Liver (tissue), 9 donors: ENCODE measurements around the gene OBP2A. TPM values are rescaled to one million over a fixed set of nuclear protein-coding genes. Genes with fewer than 3 reads are reported as not detected.

ENCODE experiments used
- DNase-seq: peaks from one replicate; pipeline ENCODE4 v3.0.0-alpha.2; 2017; ENCODE audit warnings: low spot score
- H3K27ac ChIP-seq, 2 donors: one replicate each; pipeline ENCODE4 v1.7.0; 2013; ENCODE audit warnings: inconsistent platforms in 2 of 2, low read length in 2 of 2, control low read depth in 1 of 2, low read depth in 1 of 2, mild to moderate bottlenecking in 1 of 2
- H3K27me3 ChIP-seq, 4 donors: one replicate each; pipeline versions ENCODE4 v1.6.1 to v1.7.0; 2013; ENCODE audit warnings: low read length in 3 of 4, inconsistent platforms in 1 of 4, mild to moderate bottlenecking in 1 of 4, moderate library complexity in 1 of 4; ENCODE audit not compliant: control insufficient read depth in 4 of 4, insufficient read depth in 4 of 4
- H3K36me3 ChIP-seq, 4 donors: one replicate each; pipeline versions ENCODE4 v1.6.1 to v1.7.0; 2013; ENCODE audit warnings: low read length in 3 of 4, mild to moderate bottlenecking in 3 of 4, low read depth in 1 of 4, moderate library complexity in 1 of 4; ENCODE audit not compliant: control insufficient read depth in 4 of 4, insufficient read depth in 3 of 4
- H3K4me1 ChIP-seq, 4 donors: one replicate each; pipeline versions ENCODE4 v1.6.1 to v1.7.0; 2013; ENCODE audit warnings: low read length in 3 of 4, mild to moderate bottlenecking in 3 of 4, moderate library complexity in 1 of 4; ENCODE audit not compliant: control insufficient read depth in 4 of 4, insufficient read depth in 4 of 4
- H3K4me3 ChIP-seq, 3 donors: one replicate each; pipeline versions ENCODE4 v1.6.1 to v1.7.0; 2013; ENCODE audit warnings: low read length in 3 of 3, control low read depth in 1 of 3, low read depth in 1 of 3, mild to moderate bottlenecking in 1 of 3
- H3K9ac ChIP-seq, 2 donors: one replicate each; pipeline ENCODE4 v1.7.0; 2013; ENCODE audit warnings: low read length in 2 of 2, mild to moderate bottlenecking in 2 of 2, moderate library complexity in 2 of 2, control low read depth in 1 of 2, low read depth in 1 of 2
- H3K9me3 ChIP-seq, 4 donors: one replicate each; pipeline versions ENCODE4 v1.6.1 to v1.7.0; 2013; ENCODE audit warnings: low read length in 3 of 4; ENCODE audit not compliant: control insufficient read depth in 4 of 4
- ATF3 ChIP-seq: IDR thresholded peaks from 2 replicates; pipeline ENCODE4 v1.6.1; 2016; ENCODE audit warnings: antibody characterized with exemption
- EGR1 ChIP-seq, 2 donors: IDR thresholded peaks; 2 replicates each; pipeline ENCODE4 v1.6.1; 2016 to 2018; ENCODE audit warnings: antibody characterized with exemption in 2 of 2, low read depth in 2 of 2
- FOXA1 ChIP-seq: IDR thresholded peaks from 2 replicates; pipeline ENCODE4 v1.6.1; 2016; ENCODE audit warnings: antibody characterized with exemption
- FOXA2 ChIP-seq: IDR thresholded peaks from 2 replicates; pipeline ENCODE4 v1.6.1; 2016; ENCODE audit warnings: antibody characterized with exemption
- GABPA ChIP-seq, 2 donors: IDR thresholded peaks in 1 of 2; conservative IDR thresholded peaks in 1 of 2; 2 replicates each; pipeline ENCODE4 v1.6.1; 2016; ENCODE audit warnings: antibody characterized with exemption in 2 of 2, mild to moderate bottlenecking in 1 of 2, moderate library complexity in 1 of 2
- HNF4A ChIP-seq, 2 donors: conservative IDR thresholded peaks; 2 replicates each; pipeline ENCODE4 v1.6.1; 2016; ENCODE audit warnings: antibody characterized with exemption in 2 of 2, mild to moderate bottlenecking in 2 of 2
- HNF4G ChIP-seq: IDR thresholded peaks from 2 replicates; pipeline ENCODE4 v1.6.1; 2016; ENCODE audit warnings: antibody characterized with exemption
- JUND ChIP-seq, 2 donors: IDR thresholded peaks; 2 replicates each; pipeline ENCODE4 v1.6.1; 2016; ENCODE audit warnings: antibody characterized with exemption in 2 of 2
- NR2F2 ChIP-seq: IDR thresholded peaks from 2 replicates; pipeline ENCODE4 v1.6.1; 2016; ENCODE audit warnings: antibody characterized with exemption
- RAD21 ChIP-seq, 2 donors: IDR thresholded peaks; 2 replicates each; pipeline ENCODE4 v1.6.1; 2016; ENCODE audit warnings: antibody characterized with exemption in 2 of 2, mild to moderate bottlenecking in 2 of 2
- RXRA ChIP-seq, 2 donors: IDR thresholded peaks; 2 replicates each; pipeline ENCODE4 v1.6.1; 2017 to 2018; ENCODE audit warnings: antibody characterized with exemption in 2 of 2, mild to moderate bottlenecking in 1 of 2
- SP1 ChIP-seq: IDR thresholded peaks from 2 replicates; pipeline ENCODE4 v1.6.1; 2018; ENCODE audit warnings: antibody characterized with exemption, mild to moderate bottlenecking
- TAF1 ChIP-seq: conservative IDR thresholded peaks from 2 replicates; pipeline ENCODE4 v1.6.1; 2016; ENCODE audit warnings: antibody characterized with exemption, mild to moderate bottlenecking
- YY1 ChIP-seq: IDR thresholded peaks from 2 replicates; pipeline ENCODE4 v1.6.1; 2016; ENCODE audit warnings: antibody characterized with exemption, mild to moderate bottlenecking
- ZBTB33 ChIP-seq: IDR thresholded peaks from 2 replicates; pipeline ENCODE4 v1.6.1; 2016; ENCODE audit warnings: antibody characterized with exemption
- WGBS: extraction: QIAGEN DNeasy Blood & Tissue Kit; methylation state at CpG from one replicate; pipeline ENCODE4 v1.1.7; 2013; 5-methylcytosine and 5-hydroxymethylcytosine counted together
- polyA plus RNA-seq, 2 donors: library from polyadenylated mRNA; stranded (reverse) in 1 of 2; unstranded in 1 of 2; fragments of 200-250 nt in 1 of 2; fragments of >200 nt in 1 of 2; fragmentation: Nextera tagmentation in 1 of 2; extraction: Ambion mirVana in 1 of 2; gene quantifications; one replicate each; pipeline versions ENCODE4 v1.2.1 to v1.2.3, GENCODE V29; 2013 to 2015
- total RNA-seq, 2 donors: library from RNA; depleted of rRNA; stranded (reverse); fragments of >200 nt; gene quantifications; one replicate each; pipeline ENCODE4 v1.2.3, GENCODE V29; 2014
- TF ChIP-seq, protein P1 (sequence below): IDR thresholded peaks from 2 replicates; pipeline ENCODE4 v1.6.1; 2016; ENCODE audit warnings: antibody characterized with exemption
- TF ChIP-seq, protein P2 (sequence below): fragments of 150-350 bp; IDR thresholded peaks from 2 replicates; pipeline ENCODE4 v1.5.1; 2017; ENCODE audit warnings: improper control_type of control experiment, low read depth, low read length; ENCODE audit not compliant: missing input control
- TF ChIP-seq, protein P3 (sequence below): IDR thresholded peaks from 2 replicates; pipeline ENCODE4 v1.6.1; 2016; ENCODE audit warnings: antibody characterized with exemption, mild to moderate bottlenecking
- donor health status: healthy.
- donor health status: healthy.
- donor health status: healthy.
- donor health status: healthy.
- donor health status: healthy.

The OBP2A gene
- total and polyA plus RNA-seq, 4 donors: not detected

GRCh38 chr9:135563858-135564257, 17.9 kb downstream of the OBP2A start:
- Histone ChIP-seq H3K4me3 (no peak overlapping the region), H3K36me3 (no peaks in the 10 kb centered on the region), H3K9ac (no peak overlapping the region), H3K27me3 (peaks cover 0 to 8% (median 0%) of the 10 kb centered on the region in 4 donors), H3K9me3 (peaks cover 0 to 3% (median 0%) of the 10 kb centered on the region in 4 donors), H3K27ac (no peak overlapping the region), H3K4me1 (no peaks in the 10 kb centered on the region)
- WGBS: 73% methylated on average over 12 of the region's 12 CpGs
- TF ChIP-seq JUND (IDR thresholded peaks at IDR 0.05) (no peak), NR2F2 (no peak), FOXA1 (no peak), SP1 (no peak), GABPA (IDR thresholded peaks at IDR 0.05 in 1 of 2, conservative IDR thresholded peaks at IDR 0.05 in 1 of 2) (no peak), ZBTB33 (no peak), RXRA (IDR thresholded peaks at IDR 0.05) (no peak), YY1 (no peak), ATF3 (no peak)
- TF ChIP-seq, protein P1, sequence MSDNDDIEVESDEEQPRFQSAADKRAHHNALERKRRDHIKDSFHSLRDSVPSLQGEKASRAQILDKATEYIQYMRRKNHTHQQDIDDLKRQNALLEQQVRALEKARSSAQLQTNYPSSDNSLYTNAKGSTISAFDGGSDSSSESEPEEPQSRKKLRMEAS: no peak
- TF ChIP-seq, protein P2, sequence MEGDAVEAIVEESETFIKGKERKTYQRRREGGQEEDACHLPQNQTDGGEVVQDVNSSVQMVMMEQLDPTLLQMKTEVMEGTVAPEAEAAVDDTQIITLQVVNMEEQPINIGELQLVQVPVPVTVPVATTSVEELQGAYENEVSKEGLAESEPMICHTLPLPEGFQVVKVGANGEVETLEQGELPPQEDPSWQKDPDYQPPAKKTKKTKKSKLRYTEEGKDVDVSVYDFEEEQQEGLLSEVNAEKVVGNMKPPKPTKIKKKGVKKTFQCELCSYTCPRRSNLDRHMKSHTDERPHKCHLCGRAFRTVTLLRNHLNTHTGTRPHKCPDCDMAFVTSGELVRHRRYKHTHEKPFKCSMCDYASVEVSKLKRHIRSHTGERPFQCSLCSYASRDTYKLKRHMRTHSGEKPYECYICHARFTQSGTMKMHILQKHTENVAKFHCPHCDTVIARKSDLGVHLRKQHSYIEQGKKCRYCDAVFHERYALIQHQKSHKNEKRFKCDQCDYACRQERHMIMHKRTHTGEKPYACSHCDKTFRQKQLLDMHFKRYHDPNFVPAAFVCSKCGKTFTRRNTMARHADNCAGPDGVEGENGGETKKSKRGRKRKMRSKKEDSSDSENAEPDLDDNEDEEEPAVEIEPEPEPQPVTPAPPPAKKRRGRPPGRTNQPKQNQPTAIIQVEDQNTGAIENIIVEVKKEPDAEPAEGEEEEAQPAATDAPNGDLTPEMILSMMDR: no peak
- no peak for DNase-seq

- H3K27ac ChIP-seq: no peak overlapping the region
- TF ChIP-seq HNF4G (no peak), ATF3 (no peak), TAF1 (no peak), NR2F2 (no peak), EGR1 (IDR thresholded peaks at IDR 0.05; ENCODE audit: low read depth in 2 of 2) (no peak), SP1 (no peak), ZBTB33 (no peak), RXRA (IDR thresholded peaks at IDR 0.05) (no peak), YY1 (no peak), FOXA1 (no peak), JUND (IDR thresholded peaks at IDR 0.05) (no peak), FOXA2 (no peak), GABPA (IDR thresholded peaks at IDR 0.05 in 1 of 2, conservative IDR thresholded peaks at IDR 0.05 in 1 of 2) (no peak), HNF4A (conservative IDR thresholded peaks at IDR 0.05) (no peak), RAD21 (IDR thresholded peaks at IDR 0.05) (no peak)
- TF ChIP-seq, protein P3, sequence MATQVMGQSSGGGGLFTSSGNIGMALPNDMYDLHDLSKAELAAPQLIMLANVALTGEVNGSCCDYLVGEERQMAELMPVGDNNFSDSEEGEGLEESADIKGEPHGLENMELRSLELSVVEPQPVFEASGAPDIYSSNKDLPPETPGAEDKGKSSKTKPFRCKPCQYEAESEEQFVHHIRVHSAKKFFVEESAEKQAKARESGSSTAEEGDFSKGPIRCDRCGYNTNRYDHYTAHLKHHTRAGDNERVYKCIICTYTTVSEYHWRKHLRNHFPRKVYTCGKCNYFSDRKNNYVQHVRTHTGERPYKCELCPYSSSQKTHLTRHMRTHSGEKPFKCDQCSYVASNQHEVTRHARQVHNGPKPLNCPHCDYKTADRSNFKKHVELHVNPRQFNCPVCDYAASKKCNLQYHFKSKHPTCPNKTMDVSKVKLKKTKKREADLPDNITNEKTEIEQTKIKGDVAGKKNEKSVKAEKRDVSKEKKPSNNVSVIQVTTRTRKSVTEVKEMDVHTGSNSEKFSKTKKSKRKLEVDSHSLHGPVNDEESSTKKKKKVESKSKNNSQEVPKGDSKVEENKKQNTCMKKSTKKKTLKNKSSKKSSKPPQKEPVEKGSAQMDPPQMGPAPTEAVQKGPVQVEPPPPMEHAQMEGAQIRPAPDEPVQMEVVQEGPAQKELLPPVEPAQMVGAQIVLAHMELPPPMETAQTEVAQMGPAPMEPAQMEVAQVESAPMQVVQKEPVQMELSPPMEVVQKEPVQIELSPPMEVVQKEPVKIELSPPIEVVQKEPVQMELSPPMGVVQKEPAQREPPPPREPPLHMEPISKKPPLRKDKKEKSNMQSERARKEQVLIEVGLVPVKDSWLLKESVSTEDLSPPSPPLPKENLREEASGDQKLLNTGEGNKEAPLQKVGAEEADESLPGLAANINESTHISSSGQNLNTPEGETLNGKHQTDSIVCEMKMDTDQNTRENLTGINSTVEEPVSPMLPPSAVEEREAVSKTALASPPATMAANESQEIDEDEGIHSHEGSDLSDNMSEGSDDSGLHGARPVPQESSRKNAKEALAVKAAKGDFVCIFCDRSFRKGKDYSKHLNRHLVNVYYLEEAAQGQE: no peak
- TF ChIP-seq, protein P1: no peak
- TF ChIP-seq, protein P2: no peak
- H3K4me1 ChIP-seq: no peaks in the 10 kb centered on the region
- H3K9ac ChIP-seq: no peak overlapping the region
- 71% methylated on average over 9 of the region's 9 CpGs for WGBS
- DNase-seq: no peak
- H3K27me3 ChIP-seq: peaks cover 0 to 3% (median 0%) of the 10 kb centered on the region in 4 donors
- H3K36me3 ChIP-seq: no peaks in the 10 kb centered on the region
- H3K4me3 ChIP-seq: no peak overlapping the region
- H3K9me3 ChIP-seq: peaks cover 0 to 3% (median 0%) of the 10 kb centered on the region in 4 donors
Observed at GRCh38 chr9:135565141-135565628, 19.3 kb downstream of the OBP2A start.
